Neural cell (in vitro differentiated cells): ENCODE results near the gene C16orf89. TPM values are rescaled to one million over a fixed set of nuclear protein-coding genes. Genes with fewer than 3 reads are reported as not detected.
"Not testable (repeated sequence)": the region's sequence is repeated elsewhere in the genome, so short reads cannot be mapped to it uniquely, and the experiment has no call there.

Experiments used
- H2AFZ ChIP-seq: fragments of 200-600, 300-800 bp; sonication (generic), shearing (Covaris generic); 2 replicates; pipeline ENCODE4 v1.6.0; 2014; ENCODE audit warnings: low read depth, mild to moderate bottlenecking, antibody characterized with exemption, low read length, moderate library complexity
- H3F3A ChIP-seq: fragments of 200-600 bp; shearing (Covaris generic); 2 replicates; pipeline ENCODE4 v1.6.1; 2016; ENCODE audit warnings: mild to moderate bottlenecking, moderate library complexity, mixed read lengths, antibody characterized with exemption, low read length; ENCODE audit not compliant: insufficient read depth, poor library complexity, severe bottlenecking
- H3K27ac ChIP-seq: fragments of 200-600, 300-800 bp; sonication (generic), shearing (Covaris generic); 2 replicates; pipeline ENCODE4 v1.5.1; 2014; ENCODE audit warnings: mild to moderate bottlenecking, low read length, moderate library complexity
- H3K27me3 ChIP-seq: fragments of 300-800, 200-600 bp; sonication (generic), shearing (Covaris generic); 2 replicates; pipeline ENCODE4 v1.6.0; 2014; ENCODE audit warnings: mild to moderate bottlenecking, low read depth, low read length, moderate library complexity; ENCODE audit not compliant: insufficient read depth
- H3K36me3 ChIP-seq: fragments of 300-800, 200-600 bp; sonication (generic), shearing (Covaris generic); 2 replicates; pipeline ENCODE4 v1.5.1; 2014; ENCODE audit warnings: mild to moderate bottlenecking, antibody characterized with exemption, low read length, moderate library complexity; ENCODE audit not compliant: insufficient read depth
- H3K4me2 ChIP-seq: fragments of 300-800, 200-600 bp; sonication (generic), shearing (Covaris generic); 2 replicates; pipeline ENCODE4 v1.6.0; 2014; ENCODE audit warnings: mild to moderate bottlenecking, low read length
- H3K4me3 ChIP-seq: fragments of 300-800, 200-600 bp; sonication (generic), shearing (Covaris generic); 2 replicates; pipeline ENCODE4 v1.5.1; 2014; ENCODE audit warnings: mild to moderate bottlenecking, low read length, moderate library complexity
- H3K79me2 ChIP-seq: fragments of 200-600 bp; shearing (Covaris generic); replicated peaks from 2 replicates; pipeline ENCODE4 v1.6.0; 2014; ENCODE audit warnings: mild to moderate bottlenecking, low read length, moderate library complexity; ENCODE audit not compliant: insufficient read depth
- H3K9ac ChIP-seq: fragments of 300-800, 200-600 bp; sonication (generic), shearing (Covaris generic); 2 replicates; pipeline ENCODE4 v1.6.1; 2016; ENCODE audit warnings: mild to moderate bottlenecking, low read length, mixed read lengths
- H3K9me2 ChIP-seq: fragments of 200-600 bp; shearing (Covaris generic); 2 replicates; pipeline ENCODE4 v1.6.1; 2016; ENCODE audit warnings: mild to moderate bottlenecking, low read length, mixed read lengths; ENCODE audit not compliant: insufficient read depth
- H3K9me3 ChIP-seq: fragments of 200-600, 300-800 bp; sonication (generic), shearing (Covaris generic); 2 replicates; pipeline ENCODE4 v1.6.1; 2016; ENCODE audit warnings: mild to moderate bottlenecking, mixed run types, low read length, moderate library complexity, mixed read lengths
- H4K20me1 ChIP-seq: fragments of 200-600 bp; shearing (Covaris generic); 2 replicates; pipeline ENCODE4 v1.6.1; 2016; ENCODE audit warnings: mild to moderate bottlenecking, mixed run types; ENCODE audit not compliant: insufficient read depth
- CTCF ChIP-seq: fragments of 450-650 bp; IDR thresholded peaks from 2 replicates; pipeline ENCODE4 v1.5.1; 2014; ENCODE audit warnings: antibody characterized with exemption, mild to moderate bottlenecking, moderate library complexity; ENCODE audit not compliant: poor library complexity, severe bottlenecking
- EP300 ChIP-seq: fragments of 450-650 bp; conservative IDR thresholded peaks from 2 replicates; pipeline ENCODE4 v1.6.1; 2014; ENCODE audit warnings: antibody characterized with exemption, mild to moderate bottlenecking, moderate library complexity; ENCODE audit not compliant: poor library complexity, severe bottlenecking
- EZH2 ChIP-seq: fragments of 200-600, 300-800 bp; shearing (Covaris generic), sonication (generic); IDR thresholded peaks from 2 replicates; pipeline ENCODE4 v1.6.1; 2014; ENCODE audit warnings: antibody characterized with exemption, low read length, borderline replicate concordance, mild to moderate bottlenecking; ENCODE audit not compliant: insufficient read depth, poor library complexity, severe bottlenecking
- MXI1 ChIP-seq: fragments of 450-650 bp; conservative IDR thresholded peaks from 2 replicates; pipeline ENCODE4 v1.6.1; 2014; ENCODE audit warnings: antibody characterized with exemption, mild to moderate bottlenecking; ENCODE audit not compliant: poor library complexity, severe bottlenecking
- POLR2AphosphoS5 ChIP-seq: IDR thresholded peaks from 2 replicates; pipeline ENCODE4 v1.6.1; 2012
- RAD21 ChIP-seq: fragments of 450-650 bp; conservative IDR thresholded peaks from 2 replicates; pipeline ENCODE4 v1.6.1; 2014; ENCODE audit warnings: antibody characterized with exemption, mild to moderate bottlenecking, moderate library complexity
- REST ChIP-seq: IDR thresholded peaks from 2 replicates; pipeline ENCODE4 v1.6.1; 2012; ENCODE audit warnings: borderline replicate concordance
- SMC3 ChIP-seq: fragments of 450-650 bp; conservative IDR thresholded peaks from 2 replicates; pipeline ENCODE4 v1.6.1; 2014; ENCODE audit warnings: antibody characterized with exemption, mild to moderate bottlenecking, moderate library complexity; ENCODE audit not compliant: poor library complexity
- TAF1 ChIP-seq: IDR thresholded peaks from 2 replicates; pipeline ENCODE4 v1.6.1; 2012; ENCODE audit warnings: low read depth
- polyA plus RNA-seq: library from polyadenylated mRNA; depleted of rRNA; stranded (reverse); fragments of >200 nt; gene quantifications from 2 replicates; pipeline ENCODE4 v1.2.3, GENCODE V29; 2014

C16orf89 gene
- polyA plus RNA-seq, 1 donor from 2014 or later, result not detected

GRCh38 chr16:5045499-5046115 lies 20.1 kb downstream of the C16orf89 start:
- no peak for TF ChIP-seq TAF1
- TF ChIP-seq CTCF, result no peak
- no peak for TF ChIP-seq REST
- no peak for TF ChIP-seq EP300
- TF ChIP-seq MXI1, result no peak
- no peak for TF ChIP-seq RAD21
- TF ChIP-seq POLR2AphosphoS5, result no peak
- no peak for TF ChIP-seq EZH2
- H4K20me1 ChIP-seq, result no peaks in the 10 kb centered on the region
- no peaks in the 10 kb centered on the region for H3K9me2 ChIP-seq
- no peaks in the 10 kb centered on the region for H3K9me3 ChIP-seq
- no peak overlapping the region for H3K27ac ChIP-seq
- no peaks in the 10 kb centered on the region for H3F3A ChIP-seq
- H3K4me2 ChIP-seq, result no peak overlapping the region
- no peak overlapping the region for H3K4me3 ChIP-seq
- H3K27me3 ChIP-seq, result no peaks in the 10 kb centered on the region
- no peaks in the 10 kb centered on the region for H3K36me3 ChIP-seq
- H3K9ac ChIP-seq, result no peak overlapping the region
- no peak overlapping the region for H2AFZ ChIP-seq
- H3K79me2 ChIP-seq, result no peaks in the 10 kb centered on the region

GRCh38 chr16:5044581-5044980 lies 21.2 kb downstream of the C16orf89 start:
- H3K9ac ChIP-seq, H3K9me3 ChIP-seq, H3K9me2 ChIP-seq, H3K4me2 ChIP-seq, H3K27ac ChIP-seq, H3K4me3 ChIP-seq, H4K20me1 ChIP-seq, H3K36me3 ChIP-seq, H2AFZ ChIP-seq, H3K27me3 ChIP-seq, H3F3A ChIP-seq, H3K79me2 ChIP-seq: not testable (repeated sequence)

GRCh38 chr16:5044011-5044540 lies 21.7 kb downstream of the C16orf89 start:
- Histone ChIP-seq H3K9me2 (no peaks in the 10 kb centered on the region), H3K27ac (no peak overlapping the region), H3K36me3 (no peaks in the 10 kb centered on the region), H2AFZ (no peak overlapping the region), H3K4me2 (no peak overlapping the region), H3K4me3 (no peak overlapping the region), H3K9me3 (no peaks in the 10 kb centered on the region), H3K9ac (no peak overlapping the region), H3K79me2 (no peaks in the 10 kb centered on the region), H3F3A (no peaks in the 10 kb centered on the region), H3K27me3 (no peaks in the 10 kb centered on the region), H4K20me1 (no peaks in the 10 kb centered on the region)
- TF ChIP-seq MXI1 (no peak), RAD21 (no peak), SMC3 (no peak), CTCF (no peak), EP300 (no peak), REST (no peak), POLR2AphosphoS5 (no peak), TAF1 (no peak), EZH2 (no peak)
